HL-60/S4 (cell line): ENCODE data around the gene NDUFAF5.

Experiments
- in situ Hi-C: fragments of 300-500 bp; cut with MboI; formaldehyde crosslinking; loops from 2 replicates; pipeline ENCODE4 v1.14.3; 2022; ENCODE audit warnings: low sequenced_read_pairs

Gene NDUFAF5

GRCh38 chr20:13865791-13866351 lies 81.0 kb downstream of the NDUFAF5 start:
- in situ Hi-C loops: no loop called here

- in situ Hi-C loops: no loop called here
These were observed 83.5 kb downstream of the NDUFAF5 start for GRCh38 chr20:13868331-13868730.

GRCh38 chr20:13870170-13870748 lies 85.4 kb downstream of the NDUFAF5 start:
- in situ Hi-C loops: no loop called here
